Measurements from ENCODE around the gene CACNB4.
"Not testable (repeated sequence)": the region's sequence is repeated elsewhere in the genome, so short reads cannot be mapped to it uniquely, and the experiment has no call there.

Gene CACNB4

DNA sequence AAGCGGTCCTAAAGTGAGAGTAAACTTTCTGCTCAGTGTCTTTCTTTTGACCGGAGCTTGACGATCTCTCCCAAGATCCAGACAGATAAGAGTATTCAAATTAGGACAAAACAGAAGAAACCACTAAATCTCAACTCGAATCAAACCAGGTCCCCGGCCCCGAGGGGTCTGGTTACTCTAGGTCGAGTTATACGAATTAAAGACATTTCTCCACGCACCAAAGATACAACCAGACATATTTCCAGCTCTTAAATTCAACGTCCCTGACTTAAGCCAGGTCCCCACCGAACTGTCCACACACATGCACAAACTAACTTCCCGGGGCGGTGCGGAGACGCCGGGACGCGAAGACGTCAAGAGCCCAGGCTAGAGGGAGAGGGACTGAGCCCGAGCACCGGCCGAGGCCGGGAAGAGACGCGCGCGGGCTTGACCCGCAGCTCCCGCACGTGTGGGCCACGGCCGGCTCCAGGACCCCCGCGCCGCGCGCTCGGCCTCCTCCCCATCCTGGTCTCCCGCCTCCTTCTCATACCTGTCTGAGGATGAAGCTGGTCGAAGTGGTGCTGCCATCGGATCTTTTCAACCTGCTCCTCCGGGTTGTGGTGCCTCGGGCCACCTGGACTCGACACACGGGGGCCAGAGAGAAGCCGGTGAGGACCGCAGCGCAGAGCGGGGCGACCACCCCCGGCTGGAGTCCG lies 896 bp downstream of the CACNB4 start:
- no peak overlapping the region for H3K27ac Mint-ChIP-seq

DNA sequence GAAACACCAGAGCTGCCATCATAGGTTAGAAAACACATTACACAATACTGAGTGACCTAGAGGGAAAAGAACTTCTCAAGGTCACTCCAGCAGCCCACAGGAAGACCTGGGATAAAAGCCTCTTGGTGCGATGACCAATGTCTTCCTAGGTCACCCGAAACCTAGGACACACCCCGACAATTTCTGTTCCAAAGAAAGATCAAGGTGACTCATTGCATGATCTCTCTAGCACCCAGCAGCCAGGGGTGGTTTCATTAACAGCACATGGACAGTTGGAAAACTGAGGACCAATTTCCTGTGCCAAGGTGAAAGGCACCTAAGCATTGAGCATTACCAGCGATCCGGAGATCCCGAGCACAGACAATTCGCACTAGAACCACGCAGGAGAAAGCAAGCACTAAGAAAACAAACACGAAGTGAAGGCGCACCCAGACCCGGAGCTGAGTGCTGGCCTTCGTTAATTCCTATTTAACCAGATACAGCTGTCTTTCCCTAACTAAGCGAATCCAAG lies 1.5 kb downstream of the CACNB4 start:
- no peak overlapping the region for H3K27ac Mint-ChIP-seq
- H3K9me3 Mint-ChIP-seq: no peaks in the 10 kb centered on the region
- peaks cover 18% of the 10 kb centered on the region for H3K4me1 Mint-ChIP-seq (ENCODE audit: low read depth)
- peaks cover 62% of the 10 kb centered on the region for H3K27me3 Mint-ChIP-seq
- peak overlapping the region; percentile 78 for H3K4me3 Mint-ChIP-seq
- no peak for DNase-seq
- H3K36me3 Mint-ChIP-seq (ENCODE audit: low read depth): no peaks in the 10 kb centered on the region

More for the DNA sequence above, 896 bp downstream of the CACNB4 start:
- DNase-seq: peak; percentile 39
- H3K9me3 Mint-ChIP-seq: no peaks in the 10 kb centered on the region
- H3K27me3 Mint-ChIP-seq: peaks cover 66% of the 10 kb centered on the region
- H3K36me3 Mint-ChIP-seq (ENCODE audit: low read depth): no peaks in the 10 kb centered on the region
- peak overlapping the region; percentile 78 for H3K4me3 Mint-ChIP-seq
- peaks cover 18% of the 10 kb centered on the region for H3K4me1 Mint-ChIP-seq (ENCODE audit: low read depth)

DNA sequence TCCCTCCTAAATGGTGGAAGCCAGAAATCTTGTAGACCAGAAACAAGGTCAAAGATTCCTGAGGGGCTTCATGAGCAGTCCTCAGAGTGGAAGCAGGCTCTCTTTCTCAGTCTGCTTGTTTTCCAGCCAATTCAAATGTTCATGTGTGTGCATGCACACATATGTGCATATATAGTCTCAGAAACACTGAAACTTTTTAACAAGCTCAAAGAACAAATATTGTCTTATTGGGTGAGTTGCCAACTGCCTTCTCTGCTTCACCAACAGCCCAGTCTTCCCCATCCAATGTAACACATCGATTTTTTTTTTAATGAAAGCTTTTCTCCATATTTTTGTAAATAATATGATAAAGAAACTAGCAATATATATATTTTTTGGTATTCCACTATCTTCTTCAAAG lies 3.7 kb downstream of the CACNB4 start:
- H3K4me1 Mint-ChIP-seq (ENCODE audit: low read depth): peaks cover 18% of the 10 kb centered on the region
- no peak overlapping the region for H3K27ac Mint-ChIP-seq
- no peak overlapping the region for H3K4me3 Mint-ChIP-seq
- DNase-seq: no peak
- H3K27me3 Mint-ChIP-seq: peaks cover 44% of the 10 kb centered on the region
- H3K36me3 Mint-ChIP-seq (ENCODE audit: low read depth): no peaks in the 10 kb centered on the region
- H3K9me3 Mint-ChIP-seq: no peaks in the 10 kb centered on the region

DNA sequence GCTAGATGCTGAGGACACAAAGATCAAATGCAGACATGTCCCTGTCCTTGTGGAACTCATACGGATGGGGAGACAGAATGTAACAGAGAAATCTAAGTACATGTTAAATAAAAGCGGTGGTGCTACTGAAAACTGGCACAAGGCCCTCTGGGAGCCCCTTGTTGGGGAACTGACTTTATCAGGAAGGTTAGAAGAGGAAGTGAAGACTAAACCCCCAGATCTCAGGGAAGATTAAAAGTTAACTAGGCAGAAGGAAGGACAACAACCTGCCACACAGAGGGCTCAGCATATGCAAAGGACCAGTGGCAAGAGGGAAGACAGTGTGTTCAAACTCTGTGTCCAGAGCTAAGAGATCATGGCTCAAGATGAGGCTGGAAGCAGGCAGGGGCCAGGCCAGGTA lies 4.8 kb downstream of the CACNB4 start:
- Mint-ChIP-seq H3K4me1 (ENCODE audit: low read depth) (peaks cover 12% of the 10 kb centered on the region), H3K4me3 (no peak overlapping the region), H3K27me3 (peaks cover 36% of the 10 kb centered on the region), H3K27ac (no peak overlapping the region), H3K9me3 (no peaks in the 10 kb centered on the region), H3K36me3 (ENCODE audit: low read depth) (no peaks in the 10 kb centered on the region)
- no peak for DNase-seq

DNA sequence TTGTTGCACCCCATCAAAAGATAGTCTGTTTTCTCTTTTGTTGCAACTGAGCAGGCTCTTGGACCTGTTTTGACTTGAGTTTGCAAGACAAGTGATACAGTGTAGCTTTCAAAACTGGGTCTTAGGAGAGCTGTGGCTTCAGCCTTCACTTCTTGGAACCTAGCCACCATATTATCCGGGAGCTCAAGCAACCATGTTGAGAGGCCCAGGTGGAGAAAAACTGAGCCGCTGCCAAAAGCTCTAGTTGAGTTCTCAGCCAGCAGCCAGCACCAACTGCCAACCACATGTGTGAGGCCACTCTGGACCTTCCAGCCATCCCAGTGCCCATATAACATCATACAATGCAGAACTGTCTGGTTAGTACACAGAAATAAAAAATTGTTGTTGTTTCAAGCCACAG lies 5.4 kb downstream of the CACNB4 start:
- H3K27ac Mint-ChIP-seq: no peak overlapping the region
- no peak overlapping the region for H3K4me3 Mint-ChIP-seq
- H3K4me1 Mint-ChIP-seq (ENCODE audit: low read depth): peaks cover 11% of the 10 kb centered on the region
- H3K27me3 Mint-ChIP-seq: peaks cover 38% of the 10 kb centered on the region
- H3K36me3 Mint-ChIP-seq (ENCODE audit: low read depth): no peaks in the 10 kb centered on the region
- DNase-seq: no peak
- no peaks in the 10 kb centered on the region for H3K9me3 Mint-ChIP-seq

DNA sequence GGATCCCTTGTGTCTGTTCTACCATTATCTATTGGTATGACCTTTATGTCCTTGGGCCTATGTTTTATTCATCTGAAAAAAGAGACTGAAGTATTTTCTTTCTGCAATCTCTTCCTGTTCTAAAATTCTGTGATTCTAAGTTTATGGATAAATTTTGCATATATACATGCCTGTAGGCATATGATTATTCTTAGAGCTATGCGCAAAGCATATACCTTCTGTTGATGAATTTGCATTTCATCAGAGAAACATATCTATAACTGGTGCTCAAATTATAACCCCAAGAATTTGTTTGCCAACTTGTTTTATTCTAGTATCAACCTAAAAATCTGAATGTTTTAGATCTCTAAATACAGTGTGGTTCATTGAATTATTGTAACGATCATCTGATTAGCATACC lies 6.7 kb downstream of the CACNB4 start:
- peaks cover under 1% of the 10 kb centered on the region for H3K4me1 Mint-ChIP-seq (ENCODE audit: low read depth)
- H3K9me3 Mint-ChIP-seq: no peaks in the 10 kb centered on the region
- H3K4me3 Mint-ChIP-seq: no peak overlapping the region
- no peaks in the 10 kb centered on the region for H3K36me3 Mint-ChIP-seq (ENCODE audit: low read depth)
- DNase-seq: no peak
- peaks cover 27% of the 10 kb centered on the region for H3K27me3 Mint-ChIP-seq
- no peak overlapping the region for H3K27ac Mint-ChIP-seq

DNA sequence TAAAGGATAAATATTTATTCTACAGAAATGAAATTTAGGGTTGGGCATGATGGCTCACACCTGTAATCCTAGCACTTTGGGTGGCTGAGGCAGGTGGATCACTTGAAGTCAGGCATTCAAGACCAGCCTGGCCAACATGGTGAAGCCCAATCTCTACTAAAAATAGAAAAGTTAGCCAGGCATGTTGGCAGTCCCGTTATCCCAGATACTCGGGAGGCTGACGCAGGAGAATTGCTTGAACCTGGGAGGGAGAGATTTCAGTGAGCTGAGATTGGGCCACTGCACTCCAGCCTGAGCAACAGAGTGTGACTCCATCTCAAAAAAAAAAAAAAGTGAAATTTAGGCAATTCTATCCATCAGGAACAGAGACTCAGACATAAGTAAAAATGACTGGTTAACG lies 8.1 kb downstream of the CACNB4 start:
- H3K27ac Mint-ChIP-seq; H3K36me3 Mint-ChIP-seq (ENCODE audit: low read depth); H3K9me3 Mint-ChIP-seq; DNase-seq; H3K4me1 Mint-ChIP-seq (ENCODE audit: low read depth); H3K4me3 Mint-ChIP-seq: not testable (repeated sequence)
- peaks cover 19% of the 10 kb centered on the region for H3K27me3 Mint-ChIP-seq

DNA sequence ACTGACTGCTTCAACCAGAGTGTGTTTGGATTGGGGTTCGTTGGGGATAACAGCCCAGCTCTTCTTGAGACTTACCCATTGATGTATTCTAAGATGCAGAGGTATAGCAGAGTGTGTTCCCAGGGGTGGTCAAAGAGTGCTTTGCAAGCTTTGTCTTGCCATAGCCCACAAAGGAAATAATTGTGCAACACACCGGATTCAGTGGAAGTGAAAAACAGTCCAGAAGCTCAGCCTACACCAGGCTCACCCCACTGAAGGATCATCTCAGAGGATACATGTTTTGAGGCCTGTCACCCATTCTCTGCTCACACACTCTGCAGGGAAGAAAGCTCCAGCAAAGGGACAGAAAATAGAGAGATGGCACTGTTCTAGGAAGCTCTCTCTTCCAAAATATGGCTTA lies 9.6 kb downstream of the CACNB4 start:
- no peak for DNase-seq
- Mint-ChIP-seq H3K36me3 (ENCODE audit: low read depth) (no peaks in the 10 kb centered on the region), H3K4me1 (ENCODE audit: low read depth) (no peaks in the 10 kb centered on the region), H3K9me3 (no peaks in the 10 kb centered on the region), H3K4me3 (no peak overlapping the region), H3K27me3 (peaks cover 7% of the 10 kb centered on the region), H3K27ac (no peak overlapping the region)

DNA sequence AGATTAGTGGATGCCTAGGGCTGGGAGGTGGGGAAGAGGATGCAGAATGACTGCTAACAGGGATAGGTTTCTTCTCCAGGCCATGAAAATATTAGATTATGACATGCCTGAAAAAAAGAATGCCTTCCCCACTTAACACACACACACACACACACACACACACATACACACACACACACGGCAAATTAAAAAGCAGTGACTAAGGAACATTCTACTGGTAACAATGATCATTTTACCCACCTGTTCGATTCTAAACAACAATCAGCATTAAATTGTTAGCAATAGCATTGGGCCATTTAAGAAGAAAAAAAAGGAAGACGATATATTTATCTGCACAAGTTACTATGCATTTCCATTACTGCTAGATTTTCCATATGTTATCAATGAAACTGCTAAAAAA lies 10.8 kb downstream of the CACNB4 start:
- no peak for DNase-seq
- peaks cover 7% of the 10 kb centered on the region for H3K27me3 Mint-ChIP-seq
- H3K36me3 Mint-ChIP-seq (ENCODE audit: low read depth): no peaks in the 10 kb centered on the region
- H3K4me3 Mint-ChIP-seq: no peak overlapping the region
- H3K27ac Mint-ChIP-seq: no peak overlapping the region
- no peaks in the 10 kb centered on the region for H3K4me1 Mint-ChIP-seq (ENCODE audit: low read depth)
- no peaks in the 10 kb centered on the region for H3K9me3 Mint-ChIP-seq

DNA sequence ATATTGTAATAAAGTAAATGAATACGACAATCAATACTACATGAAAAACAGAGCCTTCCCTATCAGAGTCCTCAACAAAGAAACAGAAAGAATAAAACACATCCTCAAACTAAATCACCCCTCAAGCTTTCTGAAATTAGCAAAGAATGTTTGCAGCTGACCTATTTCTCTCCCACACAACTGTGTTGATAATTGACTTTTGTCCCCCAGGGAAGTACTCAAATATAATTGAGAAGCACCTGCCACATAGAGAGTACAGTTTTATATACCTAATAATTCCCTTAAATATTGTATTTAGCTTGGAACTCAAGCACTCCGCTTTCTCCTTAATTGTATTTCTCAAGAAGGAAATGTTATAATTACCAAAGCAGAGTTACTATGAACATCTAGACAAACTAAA lies 12.6 kb downstream of the CACNB4 start:
- peaks cover 7% of the 10 kb centered on the region for H3K27me3 Mint-ChIP-seq
- H3K36me3 Mint-ChIP-seq (ENCODE audit: low read depth): no peaks in the 10 kb centered on the region
- H3K4me3 Mint-ChIP-seq: no peak overlapping the region
- DNase-seq: no peak
- H3K9me3 Mint-ChIP-seq: no peaks in the 10 kb centered on the region
- no peaks in the 10 kb centered on the region for H3K4me1 Mint-ChIP-seq (ENCODE audit: low read depth)
- H3K27ac Mint-ChIP-seq: no peak overlapping the region

DNA sequence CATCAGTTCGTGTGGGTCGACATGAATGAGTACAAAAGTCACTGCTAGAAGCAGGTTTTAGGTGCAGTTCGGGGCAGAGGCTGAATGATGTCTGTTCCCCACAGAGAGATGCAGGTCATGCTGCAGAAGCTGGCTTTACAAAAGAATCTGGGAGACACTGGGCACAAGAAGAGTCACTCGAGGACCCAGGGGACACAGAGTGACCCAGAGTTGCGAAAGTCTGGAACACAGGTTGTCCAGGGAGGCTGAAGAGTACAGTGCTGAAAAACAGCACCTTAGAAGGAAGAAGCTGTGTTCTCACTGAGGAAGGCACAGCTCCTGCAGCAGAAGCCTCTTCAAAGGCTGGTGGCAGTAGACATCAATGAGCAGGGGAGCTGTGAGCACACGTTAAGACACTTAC lies 14.8 kb downstream of the CACNB4 start:
- no peaks in the 10 kb centered on the region for H3K4me1 Mint-ChIP-seq (ENCODE audit: low read depth)
- H3K36me3 Mint-ChIP-seq (ENCODE audit: low read depth): no peaks in the 10 kb centered on the region
- no peak for DNase-seq
- H3K27ac Mint-ChIP-seq: no peak overlapping the region
- no peaks in the 10 kb centered on the region for H3K9me3 Mint-ChIP-seq
- H3K4me3 Mint-ChIP-seq: no peak overlapping the region
- peaks cover 4% of the 10 kb centered on the region for H3K27me3 Mint-ChIP-seq

DNA sequence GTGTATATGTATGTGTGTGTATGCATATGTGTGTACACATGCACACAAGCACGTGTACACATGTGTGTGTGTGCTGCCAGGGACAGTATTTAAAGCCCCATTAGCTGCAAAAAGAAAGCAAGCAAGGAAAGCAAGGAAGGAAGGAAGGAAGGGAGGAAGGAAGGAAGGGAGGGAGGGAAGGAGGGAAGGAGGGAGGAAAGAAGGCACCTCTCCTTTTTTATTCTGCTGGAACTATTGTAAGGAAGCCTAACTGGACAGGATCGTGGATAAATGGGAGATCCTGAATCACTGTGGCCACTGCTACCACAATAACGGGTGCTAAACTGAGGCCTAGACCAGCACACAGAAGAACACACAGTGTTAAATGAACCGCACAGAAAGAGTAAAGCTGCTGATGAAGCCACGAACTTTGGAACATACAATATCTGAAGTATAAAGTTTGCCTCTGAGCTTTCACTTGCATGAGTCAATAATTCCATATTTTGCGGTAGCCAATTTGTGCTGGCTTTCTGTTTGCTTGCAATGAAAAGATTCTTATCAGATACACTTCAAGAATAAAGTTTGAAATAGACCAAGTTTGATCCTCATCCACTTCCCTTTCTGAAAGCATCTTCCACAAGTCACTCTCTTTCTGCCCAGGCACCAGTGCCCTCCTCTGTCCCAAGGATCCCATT lies 15.5 kb downstream of the CACNB4 start:
- H3K36me3 Mint-ChIP-seq (ENCODE audit: low read depth): no peaks in the 10 kb centered on the region
- no peak overlapping the region for H3K27ac Mint-ChIP-seq
- H3K4me1 Mint-ChIP-seq (ENCODE audit: low read depth): no peaks in the 10 kb centered on the region
- H3K27me3 Mint-ChIP-seq: peaks cover under 1% of the 10 kb centered on the region
- H3K4me3 Mint-ChIP-seq: no peak overlapping the region
- H3K9me3 Mint-ChIP-seq: no peaks in the 10 kb centered on the region
- DNase-seq: no peak

DNA sequence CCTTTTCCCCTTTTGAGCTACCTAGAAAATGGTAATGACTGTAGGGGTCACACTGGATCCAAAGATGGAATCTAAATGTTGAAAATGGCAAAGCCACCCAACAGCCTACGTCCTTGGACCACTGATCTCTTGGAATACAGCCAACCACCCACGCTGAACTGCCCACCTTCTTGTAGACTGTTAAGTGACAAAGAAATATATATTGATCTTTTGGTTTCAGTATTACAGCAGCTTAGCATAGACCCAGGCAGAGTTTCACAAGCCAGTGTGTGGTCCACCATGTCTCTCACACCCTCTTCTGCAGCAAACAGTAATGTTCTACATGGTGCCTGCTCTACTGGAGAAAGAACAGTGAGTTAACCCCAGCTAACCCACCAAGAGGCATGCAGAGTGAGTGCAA lies 20.2 kb downstream of the CACNB4 start:
- no peaks in the 10 kb centered on the region for H3K9me3 Mint-ChIP-seq
- no peak for DNase-seq
- H3K36me3 Mint-ChIP-seq (ENCODE audit: low read depth): no peaks in the 10 kb centered on the region
- H3K27me3 Mint-ChIP-seq: no peaks in the 10 kb centered on the region
- H3K4me3 Mint-ChIP-seq: no peak overlapping the region
- H3K4me1 Mint-ChIP-seq (ENCODE audit: low read depth): no peaks in the 10 kb centered on the region
- no peak overlapping the region for H3K27ac Mint-ChIP-seq

DNA sequence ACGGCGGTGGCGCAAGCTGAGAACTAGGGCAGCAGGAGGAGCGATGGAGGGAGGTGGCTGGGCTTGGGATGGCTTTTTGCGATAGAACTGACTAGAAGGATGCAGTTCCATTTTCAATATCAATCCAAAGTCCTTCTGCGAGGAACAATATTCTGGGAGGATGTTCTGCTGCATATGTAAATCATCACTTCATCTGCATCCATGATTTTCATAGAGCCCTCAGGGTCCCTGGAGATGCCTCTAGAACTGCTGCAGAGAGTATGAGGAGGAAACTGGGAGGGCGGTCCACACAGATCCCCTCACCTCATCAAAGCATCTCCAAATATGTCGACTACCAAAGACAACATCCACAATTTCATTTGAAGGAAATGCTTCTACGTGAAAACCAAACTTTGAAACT lies 20.8 kb downstream of the CACNB4 start:
- no peaks in the 10 kb centered on the region for H3K36me3 Mint-ChIP-seq (ENCODE audit: low read depth)
- no peaks in the 10 kb centered on the region for H3K9me3 Mint-ChIP-seq
- H3K4me1 Mint-ChIP-seq (ENCODE audit: low read depth): no peaks in the 10 kb centered on the region
- DNase-seq: no peak
- no peak overlapping the region for H3K27ac Mint-ChIP-seq
- H3K4me3 Mint-ChIP-seq: no peak overlapping the region
- H3K27me3 Mint-ChIP-seq: no peaks in the 10 kb centered on the region

DNA sequence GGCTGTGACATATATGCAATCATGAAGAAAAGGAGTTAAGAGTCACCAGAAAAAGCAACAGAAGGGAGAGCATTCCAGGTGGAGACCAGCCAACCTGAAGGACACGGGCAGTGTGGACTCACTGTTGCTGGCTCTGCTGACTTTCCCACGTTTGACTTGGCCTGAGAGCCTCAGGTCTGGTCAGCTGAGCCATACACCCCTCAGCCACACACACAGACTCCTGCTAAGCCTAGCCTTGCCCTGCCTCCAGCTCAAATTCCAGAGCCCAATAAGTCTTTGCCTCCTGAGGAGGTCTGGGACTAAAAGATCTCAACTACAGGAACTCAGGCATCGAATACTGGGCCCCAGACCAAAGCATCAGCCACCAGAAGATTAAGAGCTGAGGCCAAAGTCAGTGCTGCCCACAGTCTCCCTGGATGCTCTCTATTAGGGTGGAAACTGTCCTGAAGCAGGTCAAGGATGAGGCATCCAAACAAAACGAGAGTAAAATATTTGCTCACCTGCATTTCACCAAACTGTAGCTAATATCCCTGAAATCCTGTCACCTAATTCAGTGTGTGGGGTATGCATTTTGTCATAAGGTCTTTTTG lies 23.3 kb downstream of the CACNB4 start:
- H3K27ac Mint-ChIP-seq: no peak overlapping the region
- no peaks in the 10 kb centered on the region for H3K9me3 Mint-ChIP-seq
- no peaks in the 10 kb centered on the region for H3K4me1 Mint-ChIP-seq (ENCODE audit: low read depth)
- no peak for DNase-seq
- no peak overlapping the region for H3K4me3 Mint-ChIP-seq
- no peaks in the 10 kb centered on the region for H3K27me3 Mint-ChIP-seq
- no peaks in the 10 kb centered on the region for H3K36me3 Mint-ChIP-seq (ENCODE audit: low read depth)

All from activated T-cell treated with anti-CD3 and anti-CD28 coated beads, Interleukin-2, amount 50 U/mL, for 24 hours (primary cell).